ENCODE results near the gene FAM131B. TPM values are rescaled to one million over a fixed set of nuclear protein-coding genes. Genes with fewer than 3 reads are reported as not detected.

Gene FAM131B
- total and polyA plus RNA-seq, 12 donors, result 0.10 to 1.7 (median 0.36) TPM

DNA sequence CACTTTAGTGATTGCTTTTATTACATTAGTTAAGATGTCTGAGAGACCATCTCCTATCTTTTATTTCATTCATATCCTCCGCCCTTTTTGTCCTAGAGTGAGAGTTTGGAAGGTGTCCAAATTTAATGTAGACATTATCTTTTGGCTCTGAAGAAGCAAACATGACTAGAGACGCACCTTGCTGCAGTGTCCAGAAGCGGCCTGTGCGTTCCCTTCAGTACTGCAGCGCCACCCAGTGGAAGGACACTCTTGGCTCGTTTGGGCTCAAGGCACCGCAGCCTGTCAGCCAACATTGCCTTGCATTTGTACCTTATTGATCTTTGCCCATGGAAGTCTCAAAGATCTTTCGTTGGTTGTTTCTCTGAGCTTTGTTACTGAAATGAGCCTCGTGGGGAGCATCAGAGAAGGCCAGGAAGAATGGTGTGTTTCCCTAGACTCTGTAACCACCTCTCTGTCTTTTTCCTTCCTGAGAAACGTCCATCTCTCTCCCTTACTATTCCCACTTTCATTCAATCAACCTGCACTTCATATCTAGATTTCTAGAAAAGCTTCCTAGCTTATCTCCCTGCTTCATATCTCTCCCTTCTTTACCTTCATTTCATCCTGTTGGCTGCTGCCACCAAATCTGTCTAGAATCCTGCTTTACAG, 57.0 kb downstream of the FAM131B start:
- intact Hi-C loops (cut with DNase I), result loop anchor here in 1 of 2 donors (5.0 to 10.0 kb wide), 2 partner anchors 63 to 109 kb away; no protein-coding TSS in a partner anchor
- no peak for TF ChIP-seq POLR2A (IDR thresholded peaks at IDR 0.05)
- TF ChIP-seq, protein P1, sequence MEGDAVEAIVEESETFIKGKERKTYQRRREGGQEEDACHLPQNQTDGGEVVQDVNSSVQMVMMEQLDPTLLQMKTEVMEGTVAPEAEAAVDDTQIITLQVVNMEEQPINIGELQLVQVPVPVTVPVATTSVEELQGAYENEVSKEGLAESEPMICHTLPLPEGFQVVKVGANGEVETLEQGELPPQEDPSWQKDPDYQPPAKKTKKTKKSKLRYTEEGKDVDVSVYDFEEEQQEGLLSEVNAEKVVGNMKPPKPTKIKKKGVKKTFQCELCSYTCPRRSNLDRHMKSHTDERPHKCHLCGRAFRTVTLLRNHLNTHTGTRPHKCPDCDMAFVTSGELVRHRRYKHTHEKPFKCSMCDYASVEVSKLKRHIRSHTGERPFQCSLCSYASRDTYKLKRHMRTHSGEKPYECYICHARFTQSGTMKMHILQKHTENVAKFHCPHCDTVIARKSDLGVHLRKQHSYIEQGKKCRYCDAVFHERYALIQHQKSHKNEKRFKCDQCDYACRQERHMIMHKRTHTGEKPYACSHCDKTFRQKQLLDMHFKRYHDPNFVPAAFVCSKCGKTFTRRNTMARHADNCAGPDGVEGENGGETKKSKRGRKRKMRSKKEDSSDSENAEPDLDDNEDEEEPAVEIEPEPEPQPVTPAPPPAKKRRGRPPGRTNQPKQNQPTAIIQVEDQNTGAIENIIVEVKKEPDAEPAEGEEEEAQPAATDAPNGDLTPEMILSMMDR (IDR thresholded peaks at IDR 0.05), result peak; percentile 64 to 79 (median 71)
- Histone ChIP-seq H3K36me3 (replicated peaks in 1 of 2) (peaks cover 0 to 71% of the 10 kb centered on the region in 2 donors), H3K4me3 (no peak overlapping the region), H3K27ac (no peak overlapping the region), H3K9me3 (replicated peaks in 1 of 3) (no peaks in the 10 kb centered on the region), H3K4me1 (replicated peaks in 1 of 2) (no peaks in the 10 kb centered on the region), H3K27me3 (no peaks in the 10 kb centered on the region)
- peak; percentile 58 to 86 (median 76) for DNase-seq
- WGBS, 4 donors, result 57 to 66% (median 65%) methylated on average over 10 of the region's 10 CpGs

DNA sequence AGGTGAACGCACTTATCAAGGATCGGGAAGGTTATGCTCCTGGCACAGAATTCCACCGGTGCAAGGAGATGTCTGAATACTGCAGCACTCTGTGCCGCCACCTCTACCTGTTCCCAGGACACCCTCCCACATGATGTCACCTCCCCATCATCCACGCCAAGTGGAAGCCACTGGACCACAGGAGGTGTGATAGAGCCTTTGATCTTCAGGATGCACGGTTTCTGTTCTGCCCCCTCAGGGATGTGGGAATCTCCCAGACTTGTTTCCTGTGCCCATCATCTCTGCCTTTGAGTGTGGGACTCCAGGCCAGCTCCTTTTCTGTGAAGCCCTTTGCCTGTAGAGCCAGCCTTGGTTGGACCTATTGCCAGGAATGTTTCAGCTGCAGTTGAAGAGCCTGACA, 57.6 kb downstream of the FAM131B start:
- 80 to 93% (median 89%) methylated on average over 6 of the region's 6 CpGs for WGBS, 4 donors
- TF ChIP-seq POLR2A (IDR thresholded peaks at IDR 0.05), result no peak
- TF ChIP-seq, protein P1 (IDR thresholded peaks at IDR 0.05), result no peak
- intact Hi-C loops (cut with DNase I), result loop anchor here in 1 of 2 donors (5.0 to 10.0 kb wide), 2 partner anchors 63 to 110 kb away; no protein-coding TSS in a partner anchor

DNA sequence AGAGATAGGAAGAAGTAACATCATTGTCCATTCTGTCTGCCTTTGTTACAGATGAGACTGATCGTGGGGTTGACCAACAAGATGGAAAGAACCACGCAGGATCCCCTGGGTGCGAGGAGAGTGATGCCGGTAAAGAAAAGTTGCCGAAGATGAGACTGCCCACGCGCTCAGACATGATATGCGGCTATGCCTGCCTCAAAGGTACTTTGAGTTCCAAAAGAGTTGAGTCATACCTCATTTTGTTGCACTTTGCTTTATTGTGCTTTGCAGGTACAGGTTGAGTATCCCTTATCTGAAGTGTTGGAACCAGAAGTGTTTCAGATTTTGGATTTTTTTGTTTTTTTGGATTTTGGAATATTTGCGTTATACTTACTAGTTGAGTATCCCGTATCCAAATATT, 58.8 kb downstream of the FAM131B start:
- no peak overlapping the region for H3K4me3 ChIP-seq
- H3K27me3 ChIP-seq, result no peaks in the 10 kb centered on the region
- no peaks in the 10 kb centered on the region for H3K9me3 ChIP-seq (replicated peaks in 1 of 3)
- no peaks in the 10 kb centered on the region for H3K4me1 ChIP-seq (replicated peaks in 1 of 2)
- DNase-seq, result no peak
- intact Hi-C loops (cut with DNase I), result loop anchor here in 1 of 2 donors (10.0 kb wide), 1 partner anchor 111 kb away; no protein-coding TSS in a partner anchor
- H3K36me3 ChIP-seq (replicated peaks in 1 of 2), result peaks cover 0 to 81% of the 10 kb centered on the region in 2 donors
- H3K27ac ChIP-seq, result no peak overlapping the region
- no peak for TF ChIP-seq POLR2A (IDR thresholded peaks at IDR 0.05)
- TF ChIP-seq, protein P1 (IDR thresholded peaks at IDR 0.05), result no peak
- WGBS, 4 donors, result 94 to 97% (median 96%) methylated on average over 10 of the region's 10 CpGs

More for the DNA sequence above, 57.6 kb downstream of the FAM131B start:
- Histone ChIP-seq H3K4me1 (replicated peaks in 1 of 2) (no peaks in the 10 kb centered on the region), H3K27me3 (no peaks in the 10 kb centered on the region), H3K36me3 (replicated peaks in 1 of 2) (peaks cover 0 to 77% of the 10 kb centered on the region in 2 donors), H3K4me3 (no peak overlapping the region), H3K9me3 (replicated peaks in 1 of 3) (no peaks in the 10 kb centered on the region), H3K27ac (no peak overlapping the region)
- DNase-seq, result no peak

Small RNA genes within 50 kb of the gene (microRNA-seq; reads per million reads assigned to microRNA genes)
- 0.38 to 2.0 (median 0.45) reads per million in 3 donors for gene MIR6892

Small RNA genes within 50 kb of the gene (small RNA-seq; reads per million reads assigned to genes)
- gene MIR6892, result 0.17 to 0.24 reads per million in 2 donors

Other genes starting within 250 kb of the FAM131B start
- not detected for gene PIP, start 230.6 kb downstream of the FAM131B start, total RNA-seq
- gene PIP, start 230.6 kb downstream of the FAM131B start, polyA plus RNA-seq, result not detected
- gene TAS2R39, start 179.3 kb downstream of the FAM131B start, total RNA-seq, result not detected
- not detected for gene TAS2R39, start 179.3 kb downstream of the FAM131B start, polyA plus RNA-seq
- gene TAS2R40, start 140.7 kb downstream of the FAM131B start, total RNA-seq, result not detected
- gene TAS2R40, start 140.7 kb downstream of the FAM131B start, polyA plus RNA-seq, result not detected
- 100 to 1,000 TPM; 155 to 333 (median 210) TPM for gene GSTK1, start 99.3 kb downstream of the FAM131B start, total RNA-seq
- 100 to 1,000 TPM; 173 to 240 (median 229) TPM for gene GSTK1, start 99.3 kb downstream of the FAM131B start, polyA plus RNA-seq
- gene TMEM139, start 77.8 kb downstream of the FAM131B start, total RNA-seq, result 1 to 10 TPM in 7 of 9 donors, under 1 TPM in 2; 0.54 to 4.8 (median 2.4) TPM
- 1 to 10 TPM; 1.9 to 7.5 (median 3.9) TPM for gene TMEM139, start 77.8 kb downstream of the FAM131B start, polyA plus RNA-seq
- 10 to 100 TPM in 7 of 9 donors, 1 to 10 TPM in 2; 8.9 to 25.4 (median 13.4) TPM for gene CASP2, start 74.4 kb downstream of the FAM131B start, total RNA-seq
- gene CASP2, start 74.4 kb downstream of the FAM131B start, polyA plus RNA-seq, result 10 to 100 TPM in 1 of 3 donors, 1 to 10 TPM in 2; 4.6 to 16.1 (median 5.3) TPM
- gene CLCN1, start 46.6 kb downstream of the FAM131B start, total RNA-seq, result under 1 TPM in 2 of 9 donors, not detected in 7; under 0.01 to 0.18 TPM
- under 1 TPM in 2 of 3 donors, not detected in 1; 0.07 to 0.32 TPM for gene CLCN1, start 46.6 kb downstream of the FAM131B start, polyA plus RNA-seq
- gene ZYX, start 18.6 kb upstream of the FAM131B start, total RNA-seq, result 100 to 1,000 TPM in 2 of 9 donors, 10 to 100 TPM in 6, 1 to 10 TPM in 1; 5.0 to 112 (median 76.9) TPM
- 100 to 1,000 TPM in 2 of 3 donors, 10 to 100 TPM in 1; 34.8 to 152 (median 117) TPM for gene ZYX, start 18.6 kb upstream of the FAM131B start, polyA plus RNA-seq
- gene EPHA1, start 46.1 kb upstream of the FAM131B start, total RNA-seq, result 1 to 10 TPM in 1 of 9 donors, under 1 TPM in 5, not detected in 3; 0.14 to 1.3 (median 0.51) TPM
- 1 to 10 TPM in 1 of 3 donors, under 1 TPM in 2; 0.07 to 1.2 (median 0.40) TPM for gene EPHA1, start 46.1 kb upstream of the FAM131B start, polyA plus RNA-seq
- under 1 TPM in 1 of 9 donors, not detected in 8; 0.42 TPM for gene TAS2R60, start 80.7 kb upstream of the FAM131B start, total RNA-seq
- not detected for gene TAS2R60, start 80.7 kb upstream of the FAM131B start, polyA plus RNA-seq
- under 1 TPM in 1 of 9 donors, not detected in 8; 0.28 TPM for gene TAS2R41, start 115.2 kb upstream of the FAM131B start, total RNA-seq
- not detected for gene TAS2R41, start 115.2 kb upstream of the FAM131B start, polyA plus RNA-seq
- gene CTAGE15, start 209.1 kb upstream of the FAM131B start, total RNA-seq, result under 1 TPM in 1 of 9 donors, not detected in 8; 0.22 TPM
- gene CTAGE15, start 209.1 kb upstream of the FAM131B start, polyA plus RNA-seq, result under 1 TPM in 1 of 3 donors, not detected in 2; 0.09 TPM

Measured in adrenal gland (tissue), 12 donors.